ENCODE data around the gene ACTA2.
"Not testable (repeated sequence)": the region's sequence is repeated elsewhere in the genome, so short reads cannot be mapped to it uniquely, and the experiment has no call there.

The ACTA2 gene

GRCh38 chr10:88932539-88933256 is 19.9 kb downstream of the ACTA2 start:
- in situ Hi-C loops (cut with HindIII; ENCODE audit: low pct_ligation_motif_present, low pct_unique_long_range_greater_than_20kb, low sequenced_read_pairs), result no loop called here
- peak; percentile 82 for DNase-seq

DNA sequence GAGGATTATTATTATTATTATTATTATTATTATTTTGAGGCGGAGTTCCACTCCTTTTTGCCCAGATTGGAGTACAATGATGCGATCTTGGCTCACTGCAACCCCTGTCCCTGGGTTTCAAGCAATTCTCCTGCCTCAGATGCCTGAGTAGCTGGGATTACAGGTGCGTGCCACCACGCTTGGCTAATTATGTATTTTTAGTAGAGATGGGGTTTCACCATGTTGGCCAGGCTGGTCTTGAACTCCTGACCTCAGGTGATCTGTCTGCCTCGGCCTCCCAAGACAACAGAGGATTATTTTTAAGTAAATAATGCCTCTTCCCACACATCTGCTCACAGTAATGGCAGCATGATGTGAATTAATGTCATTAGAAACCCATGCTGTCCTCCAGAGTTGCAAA is 20.5 kb downstream of the ACTA2 start:
- in situ Hi-C loops (cut with HindIII; ENCODE audit: low pct_ligation_motif_present, low pct_unique_long_range_greater_than_20kb, low sequenced_read_pairs); DNase-seq: not testable (repeated sequence)

DNA sequence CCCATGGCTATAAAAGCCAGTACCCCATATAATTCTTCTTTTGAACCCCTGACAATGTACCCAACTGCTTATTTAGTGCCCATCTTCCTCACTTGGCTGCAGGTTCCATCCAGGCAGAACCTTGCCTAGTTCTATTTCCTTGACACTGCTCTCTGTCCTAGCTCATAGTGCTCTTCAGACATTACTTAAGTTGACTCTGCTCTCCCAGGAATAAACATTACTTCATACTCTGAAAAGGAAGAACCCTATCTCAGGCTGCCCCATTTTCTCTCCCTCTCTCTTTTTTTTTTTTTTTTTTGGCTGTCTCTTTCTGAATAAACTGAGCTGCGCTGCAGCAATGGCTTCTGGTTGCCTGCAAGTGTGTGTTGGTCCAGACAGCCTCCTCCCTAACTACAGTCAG is 21.0 kb downstream of the ACTA2 start:
- in situ Hi-C loops (cut with HindIII; ENCODE audit: low pct_ligation_motif_present, low pct_unique_long_range_greater_than_20kb, low sequenced_read_pairs), result no loop called here
- no peak for DNase-seq

DNA sequence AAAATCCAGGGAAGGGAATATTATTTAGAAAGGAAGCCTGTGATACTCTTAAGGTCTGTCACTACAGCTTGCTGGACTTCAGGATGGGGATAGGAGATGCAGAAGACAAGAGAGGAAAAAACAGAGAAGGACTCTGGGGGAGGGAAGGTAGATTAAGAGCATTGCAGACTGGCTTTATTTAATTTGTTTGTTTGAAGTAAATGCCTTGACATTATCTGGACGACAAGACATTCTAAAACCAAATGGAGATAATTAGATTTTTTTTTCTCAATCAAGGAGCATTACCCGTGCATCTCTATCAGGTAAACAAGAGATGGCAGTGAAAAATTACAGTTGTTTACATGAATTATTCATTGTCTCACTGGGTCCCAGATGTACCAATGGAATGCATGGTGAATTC is 24.3 kb downstream of the ACTA2 start:
- in situ Hi-C loops (cut with HindIII; ENCODE audit: low pct_ligation_motif_present, low pct_unique_long_range_greater_than_20kb, low sequenced_read_pairs), result no loop called here
- DNase-seq, result no peak

GRCh38 chr10:88927416-88927690 is 25.2 kb downstream of the ACTA2 start:
- no peak for DNase-seq
- in situ Hi-C loops (cut with HindIII; ENCODE audit: low pct_ligation_motif_present, low pct_unique_long_range_greater_than_20kb, low sequenced_read_pairs), result no loop called here

- DNase-seq, result no peak
- in situ Hi-C loops (cut with HindIII; ENCODE audit: low pct_ligation_motif_present, low pct_unique_long_range_greater_than_20kb, low sequenced_read_pairs), result no loop called here
Measured at GRCh38 chr10:88926566-88927415, 25.8 kb downstream of the ACTA2 start.

DNA sequence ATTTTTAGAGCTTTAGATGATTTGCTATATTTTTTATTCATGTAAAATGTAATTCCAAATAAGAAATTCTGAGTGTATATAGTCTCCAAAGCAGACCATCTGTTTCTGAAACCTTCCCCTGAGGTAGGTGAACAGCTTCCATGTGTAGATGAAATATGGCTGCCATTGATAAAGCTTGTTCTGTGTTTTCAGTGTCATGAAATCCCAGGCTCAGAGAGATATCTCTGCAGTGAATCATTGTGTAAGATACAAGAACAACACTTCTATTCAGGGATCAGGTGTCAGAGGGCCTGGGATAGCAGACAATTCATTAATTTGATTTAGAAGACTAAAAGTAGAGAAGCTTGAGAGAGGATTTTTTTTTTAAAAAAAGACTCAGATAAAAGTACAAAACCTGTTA is 29.1 kb downstream of the ACTA2 start:
- in situ Hi-C loops (cut with HindIII; ENCODE audit: low pct_ligation_motif_present, low pct_unique_long_range_greater_than_20kb, low sequenced_read_pairs), result no loop called here
- no peak for DNase-seq

DNA sequence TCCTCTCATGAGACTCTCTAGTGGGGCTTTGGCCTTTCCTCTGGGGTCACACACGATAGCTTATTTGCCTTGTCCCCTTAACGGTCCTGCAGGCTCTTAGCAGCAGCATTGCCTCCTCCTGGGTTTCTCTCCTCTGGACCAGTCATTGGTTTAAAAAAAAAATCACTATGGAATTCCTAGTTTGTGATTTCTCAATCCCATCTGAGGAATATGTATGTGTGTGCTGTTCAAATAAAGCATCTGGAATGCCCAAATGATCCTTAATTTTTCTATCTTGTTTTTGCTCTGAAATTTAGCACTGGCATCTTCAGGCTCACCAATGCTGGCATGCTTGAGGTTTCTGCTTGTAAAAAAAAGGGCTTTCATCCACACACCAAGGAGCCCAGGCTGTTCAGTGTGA is 30.5 kb downstream of the ACTA2 start:
- in situ Hi-C loops (cut with HindIII; ENCODE audit: low pct_ligation_motif_present, low pct_unique_long_range_greater_than_20kb, low sequenced_read_pairs), result no loop called here
- DNase-seq, result no peak

GRCh38 chr10:88920986-88921593 is 31.5 kb downstream of the ACTA2 start:
- in situ Hi-C loops (cut with HindIII; ENCODE audit: low pct_ligation_motif_present, low pct_unique_long_range_greater_than_20kb, low sequenced_read_pairs), result no loop called here
- no peak for DNase-seq

DNA sequence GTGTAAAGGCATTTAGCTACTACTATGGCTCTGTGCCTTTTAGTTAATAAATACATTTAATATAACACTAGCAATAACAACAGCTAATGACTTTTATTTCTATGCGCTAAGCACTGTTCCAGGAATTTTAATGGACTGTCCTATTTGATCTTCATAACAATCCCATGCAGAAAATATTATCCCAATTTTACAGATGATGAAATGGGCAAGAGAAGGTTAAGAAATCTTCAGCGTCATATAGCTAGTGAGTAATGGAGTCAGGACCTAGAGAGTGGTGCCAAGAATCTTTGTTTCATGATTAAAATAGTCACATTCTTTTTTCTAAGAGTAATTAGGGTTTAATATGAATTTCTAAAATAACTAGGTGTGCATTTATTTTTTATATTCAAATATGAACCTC is 32.4 kb downstream of the ACTA2 start:
- in situ Hi-C loops (cut with HindIII; ENCODE audit: low pct_ligation_motif_present, low pct_unique_long_range_greater_than_20kb, low sequenced_read_pairs), result no loop called here
- DNase-seq, result no peak

GRCh38 chr10:88919041-88919440 is 33.5 kb downstream of the ACTA2 start:
- in situ Hi-C loops (cut with HindIII; ENCODE audit: low pct_ligation_motif_present, low pct_unique_long_range_greater_than_20kb, low sequenced_read_pairs), result no loop called here
- no peak for DNase-seq

DNA sequence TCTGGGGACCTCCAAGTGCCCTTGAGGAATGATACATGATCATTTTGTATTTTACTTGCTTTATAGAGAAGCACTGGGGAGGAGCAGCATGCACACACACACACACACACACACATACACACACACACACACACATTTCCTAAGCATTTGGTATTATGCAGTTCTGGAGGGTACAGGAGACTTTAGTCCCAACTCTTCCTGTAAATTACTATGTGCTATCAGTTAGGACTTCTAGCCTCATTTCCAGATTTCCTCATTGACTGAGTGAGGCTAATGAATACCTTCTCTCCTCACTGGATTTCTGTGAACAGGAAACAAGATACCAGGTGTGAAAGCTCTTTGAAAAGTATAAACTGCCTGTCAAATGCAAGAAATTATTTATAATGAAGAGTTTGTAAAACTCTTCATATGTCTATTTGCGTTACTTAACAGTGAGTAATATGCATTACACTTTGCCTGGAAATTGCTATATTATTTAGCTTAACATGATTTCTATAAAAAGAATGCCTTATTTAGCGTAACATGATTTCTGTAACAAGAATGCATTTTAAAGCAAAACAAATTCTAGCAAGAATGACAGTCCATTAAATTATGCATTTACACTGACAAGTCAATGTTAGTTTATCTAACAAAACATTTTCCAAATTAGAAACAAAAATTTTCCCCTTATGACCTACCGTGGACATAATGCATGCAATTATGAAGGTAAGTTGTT is 34.2 kb downstream of the ACTA2 start:
- in situ Hi-C loops (cut with HindIII; ENCODE audit: low pct_ligation_motif_present, low pct_unique_long_range_greater_than_20kb, low sequenced_read_pairs), result no loop called here
- no peak for DNase-seq

DNA sequence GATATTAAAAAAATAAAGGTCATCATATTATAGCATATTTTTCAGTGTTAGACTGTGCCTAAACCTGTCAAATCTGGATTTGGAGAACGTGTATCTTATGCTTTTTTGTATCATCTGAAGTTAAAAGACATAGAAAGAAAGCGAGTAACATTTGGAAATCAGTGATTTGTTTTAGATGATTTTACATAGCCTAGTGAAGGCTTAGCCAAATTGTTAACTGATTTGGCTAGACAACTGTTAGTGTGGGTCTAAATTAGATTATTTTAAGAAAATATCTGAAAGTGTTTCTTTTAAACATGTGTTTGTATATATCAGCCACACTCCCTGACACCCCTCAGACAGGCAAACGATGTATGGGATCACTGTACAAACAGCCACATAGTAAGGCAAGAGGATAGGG is 35.6 kb downstream of the ACTA2 start:
- in situ Hi-C loops (cut with HindIII; ENCODE audit: low pct_ligation_motif_present, low pct_unique_long_range_greater_than_20kb, low sequenced_read_pairs), result no loop called here
- no peak for DNase-seq

DNA sequence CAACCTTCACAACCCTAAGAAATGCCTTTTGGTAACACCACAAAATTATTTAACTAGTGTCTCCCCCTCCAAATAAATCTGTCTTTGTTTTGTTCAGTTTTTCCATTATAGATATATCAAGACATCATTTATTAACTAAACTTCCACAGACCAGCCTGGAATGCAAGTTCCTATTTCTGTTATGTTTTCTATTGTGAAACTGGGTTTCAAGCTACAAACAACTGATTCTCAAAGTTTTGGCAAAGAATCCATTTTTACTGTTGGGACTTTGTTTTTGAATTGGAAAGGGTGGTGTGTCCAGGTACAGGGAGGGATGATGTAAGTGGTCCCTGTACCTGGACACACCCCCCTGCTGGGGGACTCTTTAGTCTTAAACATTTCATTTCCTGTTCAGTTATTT is 36.3 kb downstream of the ACTA2 start:
- no peak for DNase-seq
- in situ Hi-C loops (cut with HindIII; ENCODE audit: low pct_ligation_motif_present, low pct_unique_long_range_greater_than_20kb, low sequenced_read_pairs), result no loop called here

- DNase-seq, result no peak
- in situ Hi-C loops (cut with HindIII; ENCODE audit: low pct_ligation_motif_present, low pct_unique_long_range_greater_than_20kb, low sequenced_read_pairs), result no loop called here
Measured at GRCh38 chr10:88915781-88916180, 36.8 kb downstream of the ACTA2 start.

DNA sequence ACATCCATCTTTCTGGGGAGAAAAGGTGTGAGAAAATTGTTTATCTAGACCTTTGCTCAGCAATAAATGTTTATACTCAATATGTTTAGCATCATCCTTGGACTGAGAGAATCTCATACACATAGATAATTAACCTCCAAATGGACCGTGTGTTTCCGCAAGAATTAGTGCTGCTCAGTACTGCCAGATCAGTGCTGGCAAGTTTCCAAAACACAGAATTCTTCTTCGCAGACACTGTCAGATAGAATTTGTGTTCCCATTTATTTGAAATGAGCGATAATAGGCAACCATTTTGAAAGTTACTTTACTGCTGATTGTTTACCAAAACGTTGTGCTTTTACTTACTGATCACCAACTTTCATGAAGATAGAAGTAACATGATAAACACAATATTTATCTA is 38.8 kb downstream of the ACTA2 start:
- no peak for DNase-seq
- in situ Hi-C loops (cut with HindIII; ENCODE audit: low pct_ligation_motif_present, low pct_unique_long_range_greater_than_20kb, low sequenced_read_pairs), result no loop called here

GRCh38 chr10:88913127-88913526 is 39.4 kb downstream of the ACTA2 start:
- in situ Hi-C loops (cut with HindIII; ENCODE audit: low pct_ligation_motif_present, low pct_unique_long_range_greater_than_20kb, low sequenced_read_pairs), result no loop called here
- no peak for DNase-seq

GRCh38 chr10:88911851-88912250 is 40.7 kb downstream of the ACTA2 start:
- in situ Hi-C loops (cut with HindIII; ENCODE audit: low pct_ligation_motif_present, low pct_unique_long_range_greater_than_20kb, low sequenced_read_pairs), result no loop called here
- no peak for DNase-seq

DNA sequence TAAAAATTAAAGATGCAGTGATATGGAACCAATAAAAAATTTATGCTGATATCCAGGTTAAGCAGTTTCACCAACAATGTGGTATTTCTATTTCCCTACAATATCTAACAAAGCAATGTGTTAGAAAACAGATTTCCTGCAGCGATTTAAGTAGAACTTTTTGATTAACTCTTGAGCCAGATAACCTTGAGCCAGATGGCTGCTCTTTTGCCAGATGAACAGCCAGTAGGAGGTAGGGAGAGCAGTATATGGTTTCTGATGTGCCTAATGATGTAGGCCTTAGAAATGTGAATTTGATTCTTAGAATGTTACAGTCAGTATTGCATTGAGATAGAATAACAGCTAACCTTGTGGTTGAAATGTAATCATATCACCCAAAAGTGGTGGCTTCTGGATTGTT is 41.5 kb downstream of the ACTA2 start:
- in situ Hi-C loops (cut with HindIII; ENCODE audit: low pct_ligation_motif_present, low pct_unique_long_range_greater_than_20kb, low sequenced_read_pairs), result no loop called here
- no peak for DNase-seq
